Measurements from ENCODE around the gene SEMG1.
A peak's percentile ranks its signal among the peaks of the same experiment; 100 is the strongest.

The SEMG1 gene

GRCh38 chr20:45223136-45223535 lies 16.3 kb downstream of the SEMG1 start:
- no peak for DNase-seq

- DNase-seq, result no peak
Measured at GRCh38 chr20:45226287-45226686, 19.5 kb downstream of the SEMG1 start.

- peak; percentile 2 for DNase-seq
Measured at GRCh38 chr20:45229264-45230056, 22.6 kb downstream of the SEMG1 start.

GRCh38 chr20:45230631-45231030 lies 23.8 kb downstream of the SEMG1 start:
- DNase-seq, result no peak

- no peak for DNase-seq
Measured at GRCh38 chr20:45235995-45236394, 29.2 kb downstream of the SEMG1 start.

- no peak for DNase-seq
Measured at GRCh38 chr20:45238139-45238538, 31.3 kb downstream of the SEMG1 start.

GRCh38 chr20:45246109-45246508 lies 39.3 kb downstream of the SEMG1 start:
- no peak for DNase-seq

- no peak for DNase-seq
Measured at GRCh38 chr20:45247865-45248264, 41.0 kb downstream of the SEMG1 start.

GRCh38 chr20:45248609-45249008 lies 41.8 kb downstream of the SEMG1 start:
- DNase-seq, result no peak

GRCh38 chr20:45251884-45252560 lies 45.2 kb downstream of the SEMG1 start:
- no peak for DNase-seq

GRCh38 chr20:45253261-45253660 lies 46.4 kb downstream of the SEMG1 start:
- no peak for DNase-seq

- no peak for DNase-seq
Measured at GRCh38 chr20:45254383-45255262, 47.8 kb downstream of the SEMG1 start, which contains the start of gene SLPI. Gene SLPI (minus strand): TSS chr20:45254564. CDS start chr20:45254543, 21 bp downstream.

GRCh38 chr20:45257161-45257560 lies 50.3 kb downstream of the SEMG1 start:
- DNase-seq, result no peak

GRCh38 chr20:45257711-45258110 lies 50.9 kb downstream of the SEMG1 start:
- DNase-seq, result no peak

GRCh38 chr20:45258259-45258658 lies 51.4 kb downstream of the SEMG1 start:
- DNase-seq, result no peak

GRCh38 chr20:45258664-45259063 lies 51.8 kb downstream of the SEMG1 start:
- no peak for DNase-seq

Data from fibroblast of skin of scalp (primary cell).